M059J (cell line): ENCODE results near the gene GRK6. TPM values are rescaled to one million over a fixed set of nuclear protein-coding genes. Genes with fewer than 3 reads are reported as not detected.
"Not testable (repeated sequence)": the region's sequence is repeated elsewhere in the genome, so short reads cannot be mapped to it uniquely, and the experiment has no call there.

Source experiments
- DNase-seq: peaks from one replicate; pipeline ENCODE4 v3.0.0-alpha.2; 2012; ENCODE audit warnings: low read depth
- total RNA-seq: library from RNA; depleted of rRNA; stranded (reverse); fragments of >200 nt; shearing (Covaris generic); gene quantifications from 2 replicates; pipeline ENCODE4 v1.2.3, GENCODE V29; 2014; rRNA removed

GRK6 gene
- total RNA-seq, 1 experiment from 2014 or later: 37.3 TPM

DNA sequence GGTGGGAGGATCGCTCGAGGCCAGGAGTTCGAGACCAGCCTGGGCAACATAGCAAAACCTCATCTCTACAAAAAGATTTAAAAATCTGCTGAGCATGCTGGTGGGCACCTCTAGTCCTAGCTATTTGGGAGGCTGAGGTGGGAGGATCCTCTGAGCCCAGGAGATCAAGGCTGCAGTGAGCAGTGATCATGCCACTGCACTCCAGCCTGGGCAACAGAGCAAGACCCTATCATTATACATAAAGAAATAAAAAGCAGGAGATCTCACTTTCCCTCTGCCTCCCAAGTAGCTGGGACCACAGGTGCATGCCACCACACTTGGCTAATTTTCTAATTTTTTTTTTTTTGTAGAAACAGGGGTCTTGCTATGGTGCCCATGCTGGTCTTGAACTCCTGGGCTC, 59.3 kb downstream of the GRK6 start:
- DNase-seq: not testable (repeated sequence)

DNA sequence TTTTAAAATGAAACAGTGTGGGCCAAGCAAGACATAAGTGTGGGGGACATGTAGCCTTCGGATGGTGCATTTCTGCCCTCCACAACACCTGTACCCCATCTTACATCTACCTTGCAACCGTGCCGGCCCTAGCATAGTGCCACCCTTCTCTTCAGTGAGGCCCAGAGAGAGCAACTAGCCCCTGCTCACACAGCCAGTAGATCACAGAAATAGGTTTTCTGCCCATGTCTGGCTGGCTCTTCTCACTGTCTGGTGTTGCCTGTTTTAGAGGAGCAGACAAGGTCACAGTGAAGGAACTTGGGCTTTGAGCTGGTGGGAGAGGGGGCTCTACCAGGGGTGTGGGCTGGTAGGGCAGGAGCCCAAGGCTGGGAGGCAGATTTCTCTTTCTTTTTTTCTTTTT, 59.8 kb downstream of the GRK6 start:
- no peak for DNase-seq

DNA sequence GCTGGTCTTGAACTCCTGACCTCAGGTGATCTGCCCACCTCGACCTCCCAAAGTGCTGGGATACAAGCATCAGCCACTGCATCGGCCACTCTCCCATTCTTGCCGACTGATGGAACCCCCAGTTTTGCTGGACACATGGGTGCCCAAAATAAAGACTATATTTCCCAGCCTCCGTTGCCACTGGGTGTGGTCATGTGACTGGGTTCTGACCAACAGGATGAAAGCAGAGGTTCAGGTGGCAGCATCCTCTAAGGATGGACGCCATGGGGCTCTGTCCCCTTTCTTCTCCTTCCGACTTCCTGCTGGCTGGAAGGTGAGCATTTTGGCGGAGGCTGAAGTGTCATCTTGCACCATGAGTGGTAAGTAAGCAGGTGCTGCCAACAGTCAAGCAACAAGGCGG, 60.7 kb downstream of the GRK6 start:
- DNase-seq: no peak

DNA sequence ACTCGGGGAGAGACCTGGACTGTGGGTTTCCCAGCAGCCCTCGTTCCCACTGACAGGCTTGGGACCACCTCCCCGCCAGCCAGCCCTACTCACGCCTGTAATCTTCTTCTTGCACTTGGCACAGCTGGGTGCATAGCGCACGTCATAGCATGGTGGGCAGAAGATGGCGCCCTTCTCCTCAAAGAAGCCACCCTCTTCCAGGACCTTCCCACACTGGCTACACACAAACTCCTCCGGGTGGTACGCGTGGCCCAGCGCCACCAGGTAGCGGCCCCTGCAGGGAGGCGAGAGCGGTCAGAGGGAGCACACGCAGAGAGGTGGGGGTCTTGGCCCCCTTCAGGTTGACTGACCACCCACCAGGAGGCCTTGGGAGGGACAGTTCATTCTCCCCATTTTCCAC, 61.5 kb downstream of the GRK6 start:
- no peak for DNase-seq

DNA sequence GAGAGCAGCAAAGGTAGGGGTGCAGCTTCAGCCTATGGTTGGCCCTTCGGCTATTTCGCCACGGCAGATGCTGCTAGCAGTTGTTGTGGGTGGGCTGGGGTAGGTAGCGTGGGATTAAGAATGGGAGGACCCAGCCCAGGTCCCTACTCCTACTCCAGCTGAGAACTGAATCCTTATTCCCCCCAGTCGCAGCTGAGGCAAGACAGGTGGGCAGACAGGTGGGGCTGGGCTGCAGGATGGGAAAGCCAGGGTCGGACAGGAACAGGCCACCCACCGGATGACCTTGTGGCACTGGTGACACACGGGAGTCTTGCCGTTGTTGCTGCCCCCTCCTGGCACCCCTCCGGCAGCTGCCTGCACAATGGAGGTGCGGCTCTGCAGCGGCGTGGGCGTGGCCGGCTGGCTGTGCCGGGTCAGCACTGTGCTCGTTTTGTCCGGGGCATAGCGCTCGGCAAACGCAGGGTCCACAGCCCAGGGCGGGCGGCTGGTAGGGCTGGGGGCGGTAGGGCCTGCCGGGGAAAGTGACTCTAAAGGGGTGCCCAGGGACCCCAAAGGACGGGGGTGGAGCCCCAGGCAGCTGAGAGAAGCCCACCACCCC, 62.7 kb downstream of the GRK6 start:
- no peak for DNase-seq

DNA sequence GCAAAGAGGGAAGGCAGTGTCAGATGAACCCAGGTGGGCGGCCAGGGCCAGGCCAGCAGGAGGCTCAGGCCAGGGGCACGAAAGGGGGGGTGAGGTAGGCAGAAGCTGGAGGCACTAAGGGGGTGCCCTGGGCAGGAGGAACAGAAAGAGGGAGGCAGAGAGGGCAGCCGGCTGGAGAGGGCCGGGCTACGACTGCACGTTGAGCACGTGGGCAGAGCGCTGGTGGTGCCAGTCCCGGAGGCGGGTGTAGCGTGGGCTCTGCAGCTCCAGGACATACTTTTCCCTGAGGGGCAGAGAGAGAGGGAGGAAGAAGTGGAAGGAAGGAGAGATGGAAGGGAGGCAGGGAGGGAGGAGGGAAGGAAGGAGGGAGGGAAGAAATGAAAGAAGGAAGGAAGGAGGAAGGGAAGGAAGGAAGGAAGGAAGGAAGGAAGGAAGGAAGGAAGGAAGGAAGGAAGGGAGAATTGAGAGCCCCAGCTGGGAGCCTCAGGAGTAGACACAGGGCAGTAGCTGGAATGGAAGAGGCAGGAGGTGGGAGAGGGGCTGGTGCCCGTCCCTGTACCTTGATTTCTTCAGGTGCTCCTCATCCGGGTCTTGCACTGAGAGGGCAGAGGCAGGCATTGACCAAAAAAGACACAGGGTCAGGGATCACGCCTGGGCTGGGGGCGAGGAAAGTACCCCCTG, 64.0 kb downstream of the GRK6 start:
- no peak for DNase-seq

DNA sequence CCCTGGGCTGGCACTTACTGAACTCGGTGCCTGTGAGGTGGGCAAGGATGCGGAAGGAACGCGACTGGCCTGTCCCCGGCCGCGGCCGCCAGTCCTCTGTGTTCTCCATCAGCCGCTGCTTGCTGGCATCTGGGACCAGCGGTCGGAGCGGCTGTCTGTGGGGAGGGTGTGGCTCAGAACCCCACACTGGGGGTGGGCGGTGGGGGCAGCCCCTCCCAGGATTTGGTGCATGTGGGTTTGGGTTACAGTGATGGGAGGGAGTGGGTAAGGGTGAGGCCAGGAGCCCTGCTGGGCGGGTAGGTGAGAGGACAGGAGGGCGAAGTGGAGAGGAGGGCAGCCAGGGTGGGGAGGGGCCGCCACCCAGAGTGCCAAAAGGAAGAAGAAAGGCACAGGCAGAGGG, 64.5 kb downstream of the GRK6 start:
- DNase-seq: no peak

DNA sequence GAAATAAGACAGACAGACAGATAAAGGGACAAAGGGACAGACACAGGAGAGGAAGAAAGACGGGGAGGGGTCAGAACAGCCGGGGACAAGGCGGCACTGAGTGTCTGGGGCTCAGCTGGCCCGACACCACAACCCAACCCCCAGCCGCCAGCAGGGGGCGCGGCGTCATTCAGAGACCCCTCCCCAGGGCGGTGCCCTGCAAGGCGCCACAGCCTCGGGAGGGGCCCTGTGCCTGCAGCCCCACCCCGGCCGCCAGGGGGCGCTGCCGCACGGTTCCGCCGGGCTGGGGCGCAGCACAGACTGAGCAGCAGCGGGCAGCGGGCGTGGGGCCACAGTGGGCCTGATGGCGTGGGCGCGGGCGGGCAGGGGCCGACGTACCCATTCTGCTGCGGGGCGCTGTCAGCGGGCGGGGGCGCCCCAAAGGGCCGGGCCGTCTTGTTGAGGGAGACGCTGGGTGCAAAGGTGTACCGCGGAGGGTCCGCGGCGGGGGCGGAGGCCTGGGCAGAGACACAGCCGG, 65.0 kb downstream of the GRK6 start:
- DNase-seq: no peak

DNA sequence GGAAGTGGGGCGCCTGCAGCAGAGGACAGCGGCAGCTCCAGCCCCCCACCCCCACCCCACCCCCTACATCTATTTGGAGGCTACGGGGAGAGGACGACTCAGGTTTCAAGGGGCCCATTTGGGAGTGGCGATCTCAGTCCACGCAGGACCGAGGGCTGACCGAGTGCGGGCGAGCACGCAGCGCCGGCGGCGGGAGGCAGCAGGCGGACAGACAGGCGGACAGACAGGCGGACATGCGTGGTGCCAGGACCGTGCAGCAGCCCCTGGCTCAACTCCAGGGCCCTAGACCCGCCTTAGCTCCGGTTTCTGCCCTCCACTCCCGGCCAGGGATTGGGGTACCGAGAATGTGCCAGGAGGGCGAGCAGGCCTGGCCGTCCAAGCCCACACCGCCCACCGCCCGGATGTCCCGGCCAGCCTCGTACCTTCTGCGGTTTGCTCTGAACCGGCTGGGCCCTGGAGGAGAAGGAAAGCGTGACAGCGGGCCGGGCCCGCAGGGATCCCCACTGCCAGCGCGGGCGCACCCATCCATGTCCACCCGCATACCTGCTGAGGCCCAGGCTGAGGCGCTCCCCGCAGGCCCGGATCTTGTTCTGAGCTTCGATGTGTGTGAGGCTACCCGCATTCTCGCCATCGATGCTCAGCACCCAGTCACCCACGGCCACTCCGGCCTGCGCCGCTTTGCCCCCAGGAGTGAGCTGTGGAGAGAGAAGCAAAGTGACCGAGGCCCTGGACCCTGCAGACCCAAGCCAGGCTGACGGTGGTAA, 65.7 kb downstream of the GRK6 start:
- no peak for DNase-seq

Other genes with a start within 250 kb of the GRK6 start
- gene RAB24, start 123.0 kb upstream of the GRK6 start, total RNA-seq: 8.2 and 17.0 TPM in 2 replicates
- 238 and 249 TPM in 2 replicates for gene PRELID1, start 122.9 kb upstream of the GRK6 start, total RNA-seq
- 29.7 and 36.1 TPM in 2 replicates for gene MXD3, start 114.8 kb upstream of the GRK6 start, total RNA-seq
- gene LMAN2, start 75.0 kb upstream of the GRK6 start, total RNA-seq: 443 and 538 TPM in 2 replicates
- 9.8 and 11.5 TPM in 2 replicates for gene RGS14, start 68.8 kb upstream of the GRK6 start, total RNA-seq
- gene SLC34A1, start 42.2 kb upstream of the GRK6 start, total RNA-seq: 0.02 TPM in 1 of 2 replicates, not detected in the other
- not detected in 2 replicates for gene PFN3, start 26.0 kb upstream of the GRK6 start, total RNA-seq
- gene F12, start 17.1 kb upstream of the GRK6 start, total RNA-seq: 1.7 and 2.4 TPM in 2 replicates
- gene PRR7, start 20.1 kb downstream of the GRK6 start, total RNA-seq: 24.8 and 44.4 TPM in 2 replicates
- 73.0 and 121 TPM in 2 replicates for gene DBN1, start 47.0 kb downstream of the GRK6 start, total RNA-seq
- gene PDLIM7, start 70.9 kb downstream of the GRK6 start, total RNA-seq: 172 and 230 TPM in 2 replicates
- 2.2 and 6.7 TPM in 2 replicates for gene DOK3, start 83.2 kb downstream of the GRK6 start, total RNA-seq
- gene DDX41, start 90.3 kb downstream of the GRK6 start, total RNA-seq: 66.0 and 103 TPM in 2 replicates
- gene FAM193B, start 127.9 kb downstream of the GRK6 start, total RNA-seq: 5.9 and 10.6 TPM in 2 replicates
- gene TMED9, start 165.5 kb downstream of the GRK6 start, total RNA-seq: 179 and 205 TPM in 2 replicates
- 37.1 and 43.0 TPM in 2 replicates for gene B4GALT7, start 173.5 kb downstream of the GRK6 start, total RNA-seq